Glomerular visceral epithelial cell (primary cell): ENCODE results near the gene OLFML2B.
A peak's percentile ranks its signal among the peaks of the same experiment; 100 is the strongest.

Source experiments
- DNase-seq: peaks from one replicate; pipeline ENCODE4 v3.0.0-alpha.2; 2016; ENCODE audit errors: extremely low spot score

OLFML2B gene

GRCh38 chr1:161978011-161978790, 45.5 kb downstream of the OLFML2B start:
- DNase-seq: no peak

GRCh38 chr1:161973924-161974845, 49.5 kb downstream of the OLFML2B start:
- no peak for DNase-seq

- DNase-seq: no peak
Observed at GRCh38 chr1:161972828-161973227, 50.8 kb downstream of the OLFML2B start.

GRCh38 chr1:161970633-161971032, 53.0 kb downstream of the OLFML2B start:
- DNase-seq: no peak

- no peak for DNase-seq
Observed at GRCh38 chr1:161970036-161970435, 53.6 kb downstream of the OLFML2B start.

- no peak for DNase-seq
Observed at GRCh38 chr1:161966067-161966466, 57.6 kb downstream of the OLFML2B start.

GRCh38 chr1:161962091-161962887, 61.4 kb downstream of the OLFML2B start:
- peak; percentile 84 for DNase-seq

GRCh38 chr1:161958425-161958824, 65.2 kb downstream of the OLFML2B start:
- peak; percentile 55 for DNase-seq

GRCh38 chr1:161956930-161957329, 66.7 kb downstream of the OLFML2B start:
- DNase-seq: no peak

- DNase-seq: no peak
Observed at GRCh38 chr1:161956097-161956496, 67.6 kb downstream of the OLFML2B start.

- DNase-seq: no peak
Observed at GRCh38 chr1:161955606-161956005, 68.1 kb downstream of the OLFML2B start.

GRCh38 chr1:161954466-161954865, 69.2 kb downstream of the OLFML2B start:
- no peak for DNase-seq

- DNase-seq: no peak
Observed at GRCh38 chr1:161954050-161954449, 69.6 kb downstream of the OLFML2B start.

GRCh38 chr1:161953256-161953920, 70.3 kb downstream of the OLFML2B start:
- DNase-seq: no peak

- no peak for DNase-seq
Observed at GRCh38 chr1:161952607-161953172, 71.0 kb downstream of the OLFML2B start.

GRCh38 chr1:161951646-161952045, 72.0 kb downstream of the OLFML2B start:
- no peak for DNase-seq

GRCh38 chr1:161950377-161950776, 73.3 kb downstream of the OLFML2B start:
- DNase-seq: no peak

GRCh38 chr1:161949548-161949947, 74.1 kb downstream of the OLFML2B start:
- DNase-seq: no peak

GRCh38 chr1:161948435-161948834, 75.2 kb downstream of the OLFML2B start:
- no peak for DNase-seq

- DNase-seq: no peak
Observed at GRCh38 chr1:161946071-161946987, 77.3 kb downstream of the OLFML2B start.
